K562 (cell line): ENCODE measurements around the gene FGF11. TPM values are rescaled to one million over a fixed set of nuclear protein-coding genes. Genes with fewer than 3 reads are reported as not detected.

Experiments used
- ATAC-seq: fragments of 200-7000 bp; cut with Tn5 transposase; 3 replicates; pipeline ENCODE4 v1.9.1; 2020; ENCODE audit warnings: moderate library complexity
- BruUV-seq: library from RNA; stranded (reverse); fragments of 400-500 nt; replicated peaks from 2 replicates; lab custom pipeline; 2021; lab: Mats Ljungman, UMichigan
- CTCF ChIA-PET: fragments of 300-600 bp; formaldehyde crosslinking; extraction: SDS; loops from one replicate; lab custom pipeline; 2021; ENCODE audit warnings: low intra/inter-chr PET ratio; lab: Yijun Ruan, JAX
- POLR2A ChIA-PET: fragments of 300-600, 350-650 bp; sonication (Branson Sonifier 250); formaldehyde crosslinking; extraction: SDS; loops from one replicate; lab custom pipeline; 2021; ENCODE audit warnings: antibody characterized with exemption, inconsistent platforms; lab: Yijun Ruan, JAX
- DNase-seq, 4 experiments: peaks; one replicate each; pipeline versions ENCODE4 v3.0.0 to v3.0.0-alpha.2; 2011 to 2018; ENCODE audit warnings: low spot score in 3 of 4, mixed read lengths in 3 of 4; ENCODE audit errors: extremely low read depth in 1 of 4
- FAIRE-seq: peaks from 2 replicates; lab custom pipeline; 2011; peaks lifted over from hg19 to GRCh38; lab: Jason Lieb, UNC
- H2AFZ ChIP-seq: 2 replicates; pipeline ENCODE4 v1.6.0; 2011; ENCODE audit warnings: low read depth, low read length, control low read depth, inconsistent platforms
- H3K27ac ChIP-seq: fragments of 200-600 bp; 3 replicates; pipeline ENCODE4 v1.8.0; 2011; ENCODE audit warnings: low read depth, mild to moderate bottlenecking, control low read depth, inconsistent platforms, low read length, moderate library complexity, mixed read lengths; ENCODE audit errors: extremely low read depth
- H3K27me3 ChIP-seq, 2 experiments: fragments of 300-600 bp in 1 of 2; 2 replicates in 1 of 2; 3 replicates in 1 of 2; pipeline versions ENCODE4 v1.6.0 to v1.8.0; 2011; ENCODE audit warnings: inconsistent platforms in 2 of 2, low read length in 2 of 2, mild to moderate bottlenecking in 1 of 2, mixed read lengths in 1 of 2, moderate library complexity in 1 of 2; ENCODE audit not compliant: control insufficient read depth in 2 of 2, insufficient read depth in 2 of 2
- H3K36me3 ChIP-seq: fragments of 300-600 bp; 3 replicates; pipeline ENCODE4 v1.8.0; 2011; ENCODE audit warnings: mild to moderate bottlenecking, low read length, inconsistent platforms; ENCODE audit not compliant: control insufficient read depth, insufficient read depth
- H3K4me1 ChIP-seq, 2 experiments: fragments of 200-600 bp in 1 of 2; replicated peaks in 1 of 2; 2 replicates in 1 of 2; 3 replicates in 1 of 2; pipeline versions ENCODE4 v1.5.1 to v1.8.0; 2011; ENCODE audit warnings: inconsistent platforms in 2 of 2, low read length in 2 of 2, mild to moderate bottlenecking in 1 of 2, mixed read lengths in 1 of 2, moderate library complexity in 1 of 2; ENCODE audit not compliant: control insufficient read depth in 2 of 2, insufficient read depth in 2 of 2
- H3K4me2 ChIP-seq: 2 replicates; pipeline ENCODE4 v1.6.1; 2011; ENCODE audit warnings: low read length, control low read depth, inconsistent platforms, mixed read lengths; ENCODE audit not compliant: insufficient read depth
- H3K4me3 ChIP-seq: fragments of 200-600 bp; sonication (generic), shearing (Covaris generic); 2 replicates; pipeline ENCODE4 v1.5.1; 2016; ENCODE audit warnings: control low read depth, inconsistent platforms
- H3K79me2 ChIP-seq: fragments of 200-600 bp; 3 replicates; pipeline ENCODE4 v1.8.0; 2011; ENCODE audit warnings: low read length, inconsistent platforms; ENCODE audit not compliant: control insufficient read depth, insufficient read depth
- H3K9ac ChIP-seq, 2 experiments: 2 replicates each; pipeline versions ENCODE4 v1.6.0 to v1.6.1; 2011; ENCODE audit warnings: low read depth in 2 of 2, low read length in 2 of 2, control low read depth in 1 of 2, inconsistent platforms in 1 of 2, mild to moderate bottlenecking in 1 of 2, mixed read lengths in 1 of 2; ENCODE audit not compliant: insufficient read depth in 1 of 2
- H3K9me1 ChIP-seq: one replicate; pipeline ENCODE4 v1.6.0; 2011; ENCODE audit warnings: inconsistent platforms, mild to moderate bottlenecking, low read length, moderate library complexity; ENCODE audit not compliant: control insufficient read depth, insufficient read depth
- H3K9me3 ChIP-seq: replicated peaks from 2 replicates; pipeline ENCODE4 v1.5.1; 2011; ENCODE audit warnings: low read depth, low read length, inconsistent platforms; ENCODE audit not compliant: control insufficient read depth, insufficient read depth
- H4K20me1 ChIP-seq: replicated peaks from 2 replicates; pipeline ENCODE4 v1.6.1; 2011; ENCODE audit warnings: low read length, inconsistent platforms, mixed read lengths; ENCODE audit not compliant: control insufficient read depth, insufficient read depth
- ARID2 ChIP-seq: fragments of 450-650 bp; IDR thresholded peaks from 2 replicates; pipeline ENCODE4 v1.6.1; 2017; ENCODE audit warnings: antibody characterized with exemption, mild to moderate bottlenecking
- ETV5 ChIP-seq: sonication (generic); formaldehyde crosslinking; IDR thresholded peaks from 2 replicates; pipeline ENCODE4 v1.4.0; 2020; ENCODE audit warnings: low read depth, mild to moderate bottlenecking, missing genetic modification reagents
- MTA2 ChIP-seq: fragments of 450-650 bp; IDR thresholded peaks from 2 replicates; pipeline ENCODE4 v1.6.1; 2016; ENCODE audit warnings: low read depth
- ZNF143 ChIP-seq: sonication (generic); formaldehyde crosslinking; IDR thresholded peaks from 2 replicates; pipeline ENCODE4 v1.9.0; 2022; ENCODE audit warnings: mild to moderate bottlenecking, missing genetic modification reagents
- ZNF197 ChIP-seq: fragments of 200-800 bp; sonication (Bioruptor generic); IDR thresholded peaks from 2 replicates; pipeline ENCODE4 v1.6.1; 2016; ENCODE audit warnings: low read depth, missing genetic modification characterization, missing compliant biosample characterization
- ZNF444 ChIP-seq: fragments of 250-450 bp; sonication (Bioruptor Pico); IDR thresholded peaks from 2 replicates; pipeline ENCODE4 v1.4.0; 2020; ENCODE audit warnings: mild to moderate bottlenecking, moderate library complexity
- ZNF785 ChIP-seq: fragments of 250-450 bp; sonication (Bioruptor Pico); IDR thresholded peaks from 2 replicates; pipeline ENCODE4 v1.4.0; 2020; ENCODE audit warnings: mild to moderate bottlenecking
- WGBS: fragments of 100-300 bp; shearing (Covaris generic); methylation state at CpG from one replicate; pipeline ENCODE4 v1.1.6; 2016; ENCODE audit warnings: low coverage, mixed read lengths; ENCODE audit not compliant: insufficient coverage; ENCODE audit errors: missing lambda C conversion rate; 5-methylcytosine and 5-hydroxymethylcytosine counted together
- in situ Hi-C: fragments of 300-500 bp; cut with MboI; formaldehyde crosslinking; loops from 4 replicates; pipeline ENCODE4 v1.15.0; 2018; ENCODE audit warnings: inconsistent platforms, mixed read lengths
- intact Hi-C: fragments of 100-400 bp; cut with micrococcal nuclease; formaldehyde crosslinking; loops from 2 replicates; pipeline ENCODE4 v1.14.2; 2022
- polyA plus RNA-seq, 8 experiments: library from polyadenylated mRNA; depleted of rRNA in 4 of 8; stranded (reverse) in 5 of 8; unstranded in 3 of 8; fragments of >200 nt; fragmentation: Nextera tagmentation in 2 of 8; fragmentation: Illumina TruSeq in 1 of 8; extraction: Ambion mirVana in 2 of 8; extraction: Trizol in 1 of 8; gene quantifications; 2 replicates each; pipeline versions ENCODE4 v1.2.1 to v1.2.3, GENCODE V29; 2011 to 2014; ENCODE audit warnings: inconsistent platforms in 1 of 8, missing spikeins in 1 of 8
- total RNA-seq, 7 experiments: library from RNA; depleted of rRNA in 6 of 7; stranded (reverse); fragments of >200 nt in 6 of 7; fragmentation: Illumina TruSeq in 2 of 7; extraction: Trizol in 2 of 7; gene quantifications; 2 replicates each; pipeline versions ENCODE4 v1.2.1 to v1.2.3, GENCODE V29; 2011 to 2021; ENCODE audit warnings: low replicate concordance in 1 of 7
- TF ChIP-seq, protein P1 (sequence below): fragments of 250-450 bp; sonication (Bioruptor Pico); IDR thresholded peaks from 2 replicates; pipeline ENCODE4 v1.4.0; 2020; ENCODE audit warnings: mild to moderate bottlenecking, moderate library complexity
- TF ChIP-seq, protein P2 (sequence below): fragments of 450-650 bp; IDR thresholded peaks from 2 replicates; pipeline ENCODE4 v1.6.1; 2016; ENCODE audit warnings: mild to moderate bottlenecking, moderate library complexity

Gene FGF11
- total and polyA plus RNA-seq, 9 of the 15 experiments (the other 6 are each of a cell fraction or from before 2014, with no cell fraction given) = 1.2 to 7.5 (median 3.0) TPM

DNA sequence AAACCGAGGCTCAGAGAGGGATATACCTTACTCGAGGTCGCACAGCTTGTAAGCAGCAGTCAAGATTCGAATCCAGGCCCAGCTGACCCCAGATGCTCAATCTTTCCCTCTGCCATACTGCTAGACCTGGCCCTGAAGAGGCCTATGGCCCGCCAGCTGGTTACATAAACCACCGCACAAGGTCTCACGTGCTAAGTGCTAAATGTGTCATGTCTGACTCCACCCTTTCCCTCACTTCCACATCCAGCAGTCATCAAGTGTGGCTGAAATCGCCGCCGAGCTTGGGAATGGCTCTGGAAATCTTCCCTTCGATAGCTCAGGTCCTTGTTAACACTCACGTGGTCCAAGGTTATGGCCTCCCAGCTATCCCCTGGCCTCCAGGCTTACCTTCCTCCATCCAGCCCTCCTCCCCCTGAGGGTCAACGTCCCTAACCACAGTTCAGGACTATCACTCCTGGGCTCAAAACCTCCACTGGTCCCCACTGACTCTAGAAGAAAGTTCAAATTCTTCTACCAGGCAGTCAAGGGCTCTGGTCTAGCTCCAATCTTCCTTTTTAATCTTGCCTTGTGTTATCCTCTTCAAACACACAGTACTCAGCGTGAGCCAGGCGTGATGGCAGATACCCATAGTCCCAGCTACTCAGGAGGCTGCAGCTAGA, 36.6 kb downstream of the FGF11 start:
- Histone ChIP-seq H3K4me3 (no peak overlapping the region), H3K4me1 (peaks cover 37 to 53% of the 10 kb centered on the region in 2 experiments), H3K4me2 (peak overlapping the region; percentile 93), H3K9me3 (no peaks in the 10 kb centered on the region), H3K9ac (peak overlapping the region; percentile 53 to 83; a peak in 3 of 4 replicates), H3K79me2 (peaks cover 86% of the 10 kb centered on the region), H3K27ac (peak overlapping the region; percentile 92), H3K36me3 (no peaks in the 10 kb centered on the region; the same call in 1 of the 3 replicates), H4K20me1 (0 out of 2 replicates have a peak, but pooled peaks cover 13% of the 10 kb centered on the region), H3K27me3 (no peaks in the 10 kb centered on the region), H2AFZ (peak overlapping the region; percentile 60), H3K9me1 (no peaks in the 10 kb centered on the region)
- intact Hi-C loops (no loop called here), in situ Hi-C loops (no loop called here)
- CTCF ChIA-PET = no interaction called here
- DNase-seq (peak in 3 of 4 experiments; percentile 39 to 80 (median 66)), ATAC-seq (peak; percentile 72), FAIRE-seq (peak; percentile 96)
- POLR2A ChIA-PET = interaction anchor here (0.6 to 2.6 kb wide), 9 partner anchors 9 to 254 kb away, joined by 3 to 13 read pairs (median 6); partner anchors contain the start of genes POLR2A and SPEM2
- no TSS peak for BruUV-seq
- 12% methylated on average over 15 of the region's 15 CpGs for WGBS
- TF ChIP-seq, protein P1, sequence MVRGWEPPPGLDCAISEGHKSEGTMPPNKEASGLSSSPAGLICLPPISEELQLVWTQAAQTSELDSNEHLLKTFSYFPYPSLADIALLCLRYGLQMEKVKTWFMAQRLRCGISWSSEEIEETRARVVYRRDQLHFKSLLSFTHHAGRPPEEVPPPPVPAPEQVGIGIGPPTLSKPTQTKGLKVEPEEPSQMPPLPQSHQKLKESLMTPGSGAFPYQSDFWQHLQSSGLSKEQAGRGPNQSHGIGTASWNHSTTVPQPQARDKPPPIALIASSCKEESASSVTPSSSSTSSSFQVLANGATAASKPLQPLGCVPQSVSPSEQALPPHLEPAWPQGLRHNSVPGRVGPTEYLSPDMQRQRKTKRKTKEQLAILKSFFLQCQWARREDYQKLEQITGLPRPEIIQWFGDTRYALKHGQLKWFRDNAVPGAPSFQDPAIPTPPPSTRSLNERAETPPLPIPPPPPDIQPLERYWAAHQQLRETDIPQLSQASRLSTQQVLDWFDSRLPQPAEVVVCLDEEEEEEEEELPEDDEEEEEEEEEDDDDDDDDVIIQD (CRISPR knock-in tag) = no peak
- TF ChIP-seq ZNF444 (CRISPR knock-in tag) (no peak), ZNF143 (CRISPR knock-in tag) (no peak), ZNF197 (CRISPR knock-in tag) (no peak), ETV5 (CRISPR knock-in tag) (no peak), MTA2 (peak; percentile 65), ARID2 (no peak), ZNF785 (CRISPR knock-in tag) (no peak)
- TF ChIP-seq, protein P2, sequence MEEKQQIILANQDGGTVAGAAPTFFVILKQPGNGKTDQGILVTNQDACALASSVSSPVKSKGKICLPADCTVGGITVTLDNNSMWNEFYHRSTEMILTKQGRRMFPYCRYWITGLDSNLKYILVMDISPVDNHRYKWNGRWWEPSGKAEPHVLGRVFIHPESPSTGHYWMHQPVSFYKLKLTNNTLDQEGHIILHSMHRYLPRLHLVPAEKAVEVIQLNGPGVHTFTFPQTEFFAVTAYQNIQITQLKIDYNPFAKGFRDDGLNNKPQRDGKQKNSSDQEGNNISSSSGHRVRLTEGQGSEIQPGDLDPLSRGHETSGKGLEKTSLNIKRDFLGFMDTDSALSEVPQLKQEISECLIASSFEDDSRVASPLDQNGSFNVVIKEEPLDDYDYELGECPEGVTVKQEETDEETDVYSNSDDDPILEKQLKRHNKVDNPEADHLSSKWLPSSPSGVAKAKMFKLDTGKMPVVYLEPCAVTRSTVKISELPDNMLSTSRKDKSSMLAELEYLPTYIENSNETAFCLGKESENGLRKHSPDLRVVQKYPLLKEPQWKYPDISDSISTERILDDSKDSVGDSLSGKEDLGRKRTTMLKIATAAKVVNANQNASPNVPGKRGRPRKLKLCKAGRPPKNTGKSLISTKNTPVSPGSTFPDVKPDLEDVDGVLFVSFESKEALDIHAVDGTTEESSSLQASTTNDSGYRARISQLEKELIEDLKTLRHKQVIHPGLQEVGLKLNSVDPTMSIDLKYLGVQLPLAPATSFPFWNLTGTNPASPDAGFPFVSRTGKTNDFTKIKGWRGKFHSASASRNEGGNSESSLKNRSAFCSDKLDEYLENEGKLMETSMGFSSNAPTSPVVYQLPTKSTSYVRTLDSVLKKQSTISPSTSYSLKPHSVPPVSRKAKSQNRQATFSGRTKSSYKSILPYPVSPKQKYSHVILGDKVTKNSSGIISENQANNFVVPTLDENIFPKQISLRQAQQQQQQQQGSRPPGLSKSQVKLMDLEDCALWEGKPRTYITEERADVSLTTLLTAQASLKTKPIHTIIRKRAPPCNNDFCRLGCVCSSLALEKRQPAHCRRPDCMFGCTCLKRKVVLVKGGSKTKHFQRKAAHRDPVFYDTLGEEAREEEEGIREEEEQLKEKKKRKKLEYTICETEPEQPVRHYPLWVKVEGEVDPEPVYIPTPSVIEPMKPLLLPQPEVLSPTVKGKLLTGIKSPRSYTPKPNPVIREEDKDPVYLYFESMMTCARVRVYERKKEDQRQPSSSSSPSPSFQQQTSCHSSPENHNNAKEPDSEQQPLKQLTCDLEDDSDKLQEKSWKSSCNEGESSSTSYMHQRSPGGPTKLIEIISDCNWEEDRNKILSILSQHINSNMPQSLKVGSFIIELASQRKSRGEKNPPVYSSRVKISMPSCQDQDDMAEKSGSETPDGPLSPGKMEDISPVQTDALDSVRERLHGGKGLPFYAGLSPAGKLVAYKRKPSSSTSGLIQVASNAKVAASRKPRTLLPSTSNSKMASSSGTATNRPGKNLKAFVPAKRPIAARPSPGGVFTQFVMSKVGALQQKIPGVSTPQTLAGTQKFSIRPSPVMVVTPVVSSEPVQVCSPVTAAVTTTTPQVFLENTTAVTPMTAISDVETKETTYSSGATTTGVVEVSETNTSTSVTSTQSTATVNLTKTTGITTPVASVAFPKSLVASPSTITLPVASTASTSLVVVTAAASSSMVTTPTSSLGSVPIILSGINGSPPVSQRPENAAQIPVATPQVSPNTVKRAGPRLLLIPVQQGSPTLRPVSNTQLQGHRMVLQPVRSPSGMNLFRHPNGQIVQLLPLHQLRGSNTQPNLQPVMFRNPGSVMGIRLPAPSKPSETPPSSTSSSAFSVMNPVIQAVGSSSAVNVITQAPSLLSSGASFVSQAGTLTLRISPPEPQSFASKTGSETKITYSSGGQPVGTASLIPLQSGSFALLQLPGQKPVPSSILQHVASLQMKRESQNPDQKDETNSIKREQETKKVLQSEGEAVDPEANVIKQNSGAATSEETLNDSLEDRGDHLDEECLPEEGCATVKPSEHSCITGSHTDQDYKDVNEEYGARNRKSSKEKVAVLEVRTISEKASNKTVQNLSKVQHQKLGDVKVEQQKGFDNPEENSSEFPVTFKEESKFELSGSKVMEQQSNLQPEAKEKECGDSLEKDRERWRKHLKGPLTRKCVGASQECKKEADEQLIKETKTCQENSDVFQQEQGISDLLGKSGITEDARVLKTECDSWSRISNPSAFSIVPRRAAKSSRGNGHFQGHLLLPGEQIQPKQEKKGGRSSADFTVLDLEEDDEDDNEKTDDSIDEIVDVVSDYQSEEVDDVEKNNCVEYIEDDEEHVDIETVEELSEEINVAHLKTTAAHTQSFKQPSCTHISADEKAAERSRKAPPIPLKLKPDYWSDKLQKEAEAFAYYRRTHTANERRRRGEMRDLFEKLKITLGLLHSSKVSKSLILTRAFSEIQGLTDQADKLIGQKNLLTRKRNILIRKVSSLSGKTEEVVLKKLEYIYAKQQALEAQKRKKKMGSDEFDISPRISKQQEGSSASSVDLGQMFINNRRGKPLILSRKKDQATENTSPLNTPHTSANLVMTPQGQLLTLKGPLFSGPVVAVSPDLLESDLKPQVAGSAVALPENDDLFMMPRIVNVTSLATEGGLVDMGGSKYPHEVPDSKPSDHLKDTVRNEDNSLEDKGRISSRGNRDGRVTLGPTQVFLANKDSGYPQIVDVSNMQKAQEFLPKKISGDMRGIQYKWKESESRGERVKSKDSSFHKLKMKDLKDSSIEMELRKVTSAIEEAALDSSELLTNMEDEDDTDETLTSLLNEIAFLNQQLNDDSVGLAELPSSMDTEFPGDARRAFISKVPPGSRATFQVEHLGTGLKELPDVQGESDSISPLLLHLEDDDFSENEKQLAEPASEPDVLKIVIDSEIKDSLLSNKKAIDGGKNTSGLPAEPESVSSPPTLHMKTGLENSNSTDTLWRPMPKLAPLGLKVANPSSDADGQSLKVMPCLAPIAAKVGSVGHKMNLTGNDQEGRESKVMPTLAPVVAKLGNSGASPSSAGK = peak; percentile 78
